ENCODE results near the gene GRB7.
A peak's percentile ranks its signal among the peaks of the same experiment; 100 is the strongest.

GRB7 gene

GRCh38 chr17:39729280-39729851 is 8.4 kb upstream of the GRB7 start:
- peak overlapping the region; percentile 74 for H3K4me3 ChIP-seq (replicated peaks; ENCODE audit: low read depth, low read length)
- DNase-seq (ENCODE audit: low read depth) = no peak
- no peak for TF ChIP-seq CTCF (IDR thresholded peaks at IDR 0.05; ENCODE audit: low read length, missing control alignments)

DNA sequence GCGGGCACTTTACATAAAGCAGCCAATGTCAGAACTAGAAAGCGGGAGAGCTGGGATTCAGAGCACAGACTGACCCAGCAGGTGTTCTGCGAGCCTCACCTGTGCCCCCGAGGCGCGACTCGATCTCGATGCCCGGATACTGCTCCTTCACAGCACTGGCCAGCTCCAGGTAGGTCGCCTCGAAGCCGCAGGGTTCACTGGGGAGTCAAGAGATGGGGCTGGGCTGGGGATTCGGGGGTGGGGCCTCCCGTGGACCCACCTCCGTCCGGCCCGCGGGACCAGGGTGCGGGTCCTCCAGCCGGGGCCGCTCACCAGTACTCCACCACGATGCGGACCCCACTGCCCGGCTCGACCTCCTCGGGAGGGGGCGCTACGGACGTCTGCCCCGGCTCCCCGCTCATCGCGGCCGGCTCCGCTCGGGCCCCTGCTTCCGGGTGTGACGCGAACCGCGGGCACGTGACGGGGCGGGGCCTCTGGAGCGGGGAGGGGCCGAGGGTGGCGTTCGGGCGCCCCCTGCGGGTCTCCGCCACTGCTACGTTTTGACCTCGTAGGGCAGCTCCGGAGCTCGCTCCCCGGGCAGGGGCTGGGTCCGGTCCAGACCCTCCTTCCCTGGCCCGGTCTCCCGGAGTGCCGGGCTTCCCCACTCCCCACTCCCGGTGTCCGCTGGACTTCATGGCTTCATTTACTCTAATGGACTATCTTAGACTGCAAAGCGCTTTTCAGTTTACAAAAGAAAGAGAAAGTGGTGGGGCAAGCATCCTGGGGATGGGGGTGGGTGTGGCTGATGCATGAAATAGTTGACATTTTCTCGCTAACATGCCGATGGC is 7.4 kb upstream of the GRB7 start, which contains the start of gene MIEN1:
MIEN1 (minus strand) TSS at position 438 of the 827 bp plus-strand sequence; CDS start at position 401, 37 bp downstream.
- peak within 1 kb of the TSS; percentile 74 for H3K4me3 ChIP-seq (replicated peaks; ENCODE audit: low read depth, low read length)
- TF ChIP-seq CTCF (IDR thresholded peaks at IDR 0.05; ENCODE audit: low read length, missing control alignments) = peak; percentile 55
- DNase-seq (ENCODE audit: low read depth) = peak; percentile 83

- TF ChIP-seq CTCF (IDR thresholded peaks at IDR 0.05; ENCODE audit: low read length, missing control alignments) = no peak
- no peak overlapping the region for H3K4me3 ChIP-seq (replicated peaks; ENCODE audit: low read depth, low read length)
- DNase-seq (ENCODE audit: low read depth) = no peak
These were observed 5.2 kb upstream of the GRB7 start for GRCh38 chr17:39732586-39732985.

DNA sequence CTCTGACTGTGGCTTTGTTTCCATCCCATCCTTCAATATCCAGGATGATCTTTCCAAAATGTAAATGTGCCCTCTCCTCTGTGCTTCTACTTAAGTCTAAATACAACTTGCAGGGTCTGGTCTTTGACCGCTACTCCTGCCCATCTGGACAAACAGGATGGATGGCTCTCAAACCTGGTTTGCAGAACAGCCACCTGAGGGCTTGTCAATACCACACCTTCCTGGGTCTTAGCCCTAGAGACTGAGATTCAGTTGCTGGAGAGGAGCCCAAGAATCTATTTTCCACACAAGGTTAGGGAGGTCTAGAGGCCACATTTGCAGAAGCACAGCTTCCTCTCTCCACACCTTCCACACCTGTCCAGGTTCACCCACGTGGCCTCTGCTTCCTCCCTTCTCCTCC is 1.9 kb upstream of the GRB7 start:
- no peak overlapping the region for H3K4me3 ChIP-seq (replicated peaks; ENCODE audit: low read depth, low read length)
- TF ChIP-seq CTCF (IDR thresholded peaks at IDR 0.05; ENCODE audit: low read length, missing control alignments) = no peak
- DNase-seq (ENCODE audit: low read depth) = no peak

DNA sequence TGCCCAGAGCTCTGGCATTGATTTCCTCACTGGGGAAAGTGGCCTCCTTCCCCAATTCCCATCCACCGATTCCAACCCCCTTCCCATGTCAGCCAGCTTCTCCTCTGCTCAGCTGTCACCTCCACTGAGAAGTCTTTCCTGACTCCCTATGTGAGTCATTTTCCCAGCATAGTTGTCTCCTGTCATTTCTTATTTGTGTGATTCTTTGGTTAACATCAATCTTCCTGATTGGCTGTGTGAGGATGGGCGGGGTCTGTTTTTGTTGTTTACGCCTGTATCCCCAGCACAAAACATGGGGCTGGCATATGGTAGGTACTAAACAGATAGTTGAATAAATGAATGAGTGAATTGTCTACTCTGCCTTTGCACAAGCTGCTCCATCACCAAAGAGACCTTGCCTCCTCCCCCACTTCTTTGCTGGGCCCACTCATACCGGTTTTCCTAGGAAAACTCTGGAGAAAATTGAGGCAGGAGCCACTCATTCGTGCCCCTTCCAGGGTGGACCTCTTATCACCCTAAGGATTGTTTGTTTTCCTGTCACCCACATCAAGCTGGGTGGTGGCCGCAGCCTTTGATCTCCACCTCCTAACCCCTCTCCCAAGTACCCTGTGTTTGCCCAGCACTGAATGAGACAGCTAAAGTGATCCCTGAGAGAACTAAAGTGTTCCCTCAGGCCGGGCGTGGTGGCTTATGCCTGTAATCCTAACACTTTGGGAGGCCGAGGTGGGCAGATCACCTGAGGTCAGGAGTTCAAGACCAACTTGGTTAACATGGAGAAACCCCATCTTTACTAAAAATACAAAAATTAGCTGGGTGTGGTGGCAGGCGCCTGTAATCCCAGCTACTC is 1.2 kb upstream of the GRB7 start:
- H3K4me3 ChIP-seq (replicated peaks; ENCODE audit: low read depth, low read length) = no peak overlapping the region
- no peak for DNase-seq (ENCODE audit: low read depth)
- TF ChIP-seq CTCF (IDR thresholded peaks at IDR 0.05; ENCODE audit: low read length, missing control alignments) = no peak

DNA sequence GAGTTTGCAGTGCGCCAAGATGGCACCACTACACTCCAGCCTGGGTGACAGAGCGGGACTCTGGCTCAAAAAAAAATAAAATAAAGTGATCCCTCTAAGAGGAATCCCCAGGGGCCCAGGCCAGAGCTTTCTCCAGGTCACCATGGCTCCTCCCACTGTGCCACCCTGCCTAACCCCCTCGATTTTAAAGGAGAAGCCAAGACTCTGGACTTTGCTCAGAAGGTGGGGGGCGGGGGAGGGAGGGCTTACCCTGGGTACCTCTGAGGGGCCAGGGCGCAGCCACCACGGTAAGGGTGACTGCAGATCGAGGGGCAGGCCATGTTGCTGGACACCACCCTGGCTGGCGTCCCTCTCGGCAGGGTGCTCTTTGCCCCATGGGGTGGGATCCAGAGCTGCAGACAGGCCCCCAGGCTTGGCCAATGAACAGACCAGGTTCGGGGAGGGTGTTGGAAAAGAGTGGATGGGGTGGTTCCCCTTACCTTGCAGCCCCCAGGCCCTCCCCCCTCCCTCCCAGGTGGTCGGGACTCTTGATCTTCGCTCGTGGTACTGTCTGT is 455 bp upstream of the GRB7 start:
- no peak for TF ChIP-seq CTCF (IDR thresholded peaks at IDR 0.05; ENCODE audit: low read length, missing control alignments)
- H3K4me3 ChIP-seq (replicated peaks; ENCODE audit: low read depth, low read length) = no peak overlapping the region
- no peak for DNase-seq (ENCODE audit: low read depth)
